ENCODE measurements around the gene APOBR.

The APOBR gene

GRCh38 chr16:28486266-28486665 lies 8.2 kb upstream of the APOBR start:
- H3K4me1 ChIP-seq (ENCODE audit: control insufficient read depth, low read length): no peaks in the 10 kb centered on the region
- H3K79me2 ChIP-seq (ENCODE audit: control insufficient read depth, low read length): peaks cover 3% of the 10 kb centered on the region
- H3K27ac ChIP-seq (ENCODE audit: low read depth, low read length): no peak overlapping the region
- peaks cover 8% of the 10 kb centered on the region; the same call in 1 of the 2 replicates for H3K36me3 ChIP-seq (ENCODE audit: control insufficient read depth, low read length)
- no peak for TF ChIP-seq CTCF (IDR thresholded peaks at IDR 0.05; ENCODE audit: low read depth, low read length, poor library complexity, severe bottlenecking)
- TF ChIP-seq EZH2phosphoT487 (IDR thresholded peaks at IDR 0.05; ENCODE audit: borderline replicate concordance, low read length): no peak
- no peaks in the 10 kb centered on the region for H3K9me2 ChIP-seq (replicated peaks; ENCODE audit: control insufficient read depth, low read length)
- H3K4me2 ChIP-seq (ENCODE audit: low read length): no peak overlapping the region
- no peak overlapping the region for H3K4me3 ChIP-seq (ENCODE audit: low read length)
- H3K9me3 ChIP-seq (ENCODE audit: control insufficient read depth, insufficient read depth, low read length): no peaks in the 10 kb centered on the region
- no peaks in the 10 kb centered on the region for H3K27me3 ChIP-seq (ENCODE audit: control insufficient read depth, low read length)
- H4K20me1 ChIP-seq (ENCODE audit: control insufficient read depth, insufficient read depth, low read depth, low read length): no peaks in the 10 kb centered on the region
- no peaks in the 10 kb centered on the region for H3F3A ChIP-seq (ENCODE audit: control insufficient read depth, insufficient read depth)

- no peaks in the 10 kb centered on the region for H4K20me1 ChIP-seq (ENCODE audit: control insufficient read depth, insufficient read depth, low read depth, low read length)
- peaks cover 12% of the 10 kb centered on the region for H3K79me2 ChIP-seq (ENCODE audit: control insufficient read depth, low read length)
- no peaks in the 10 kb centered on the region for H3K9me2 ChIP-seq (replicated peaks; ENCODE audit: control insufficient read depth, low read length)
- peak overlapping the region; percentile 86 for H3K4me3 ChIP-seq (ENCODE audit: low read length)
- peak overlapping the region; percentile 76 for H3K4me2 ChIP-seq (ENCODE audit: low read length)
- peaks cover 8% of the 10 kb centered on the region; the same call in 1 of the 2 replicates for H3K36me3 ChIP-seq (ENCODE audit: control insufficient read depth, low read length)
- H3K27me3 ChIP-seq (ENCODE audit: control insufficient read depth, low read length): no peaks in the 10 kb centered on the region
- no peaks in the 10 kb centered on the region for H3F3A ChIP-seq (ENCODE audit: control insufficient read depth, insufficient read depth)
- TF ChIP-seq EZH2phosphoT487 (IDR thresholded peaks at IDR 0.05; ENCODE audit: borderline replicate concordance, low read length) (no peak), CTCF (IDR thresholded peaks at IDR 0.05; ENCODE audit: low read depth, low read length, poor library complexity, severe bottlenecking) (peak; percentile 21)
- peak overlapping the region; percentile 89 for H3K27ac ChIP-seq (ENCODE audit: low read depth, low read length)
- H3K4me1 ChIP-seq (ENCODE audit: control insufficient read depth, low read length): peaks cover 27% of the 10 kb centered on the region
- H3K9me3 ChIP-seq (ENCODE audit: control insufficient read depth, insufficient read depth, low read length): no peaks in the 10 kb centered on the region
Observed at GRCh38 chr16:28491230-28491969, 3.0 kb upstream of the APOBR start.

GRCh38 chr16:28491970-28492474 lies 2.4 kb upstream of the APOBR start, which contains the start of gene CLN3:
TSS of gene CLN3 (minus strand) at chr16:28492074. CDS start at chr16:28491759, 315 bp downstream.
- peaks cover 8% of the 10 kb centered on the region; the same call in 1 of the 2 replicates for H3K36me3 ChIP-seq (ENCODE audit: control insufficient read depth, low read length)
- peak within 1 kb of the TSS; percentile 89 for H3K4me2 ChIP-seq (ENCODE audit: low read length)
- H3K9me3 ChIP-seq (ENCODE audit: control insufficient read depth, insufficient read depth, low read length): no peaks in the 10 kb centered on the region
- no peaks in the 10 kb centered on the region for H3K9me2 ChIP-seq (replicated peaks; ENCODE audit: control insufficient read depth, low read length)
- H3K27me3 ChIP-seq (ENCODE audit: control insufficient read depth, low read length): no peaks in the 10 kb centered on the region
- H3K4me1 ChIP-seq (ENCODE audit: control insufficient read depth, low read length): peaks cover 27% of the 10 kb centered on the region
- H3F3A ChIP-seq (ENCODE audit: control insufficient read depth, insufficient read depth): no peaks in the 10 kb centered on the region
- TF ChIP-seq CTCF (IDR thresholded peaks at IDR 0.05; ENCODE audit: low read depth, low read length, poor library complexity, severe bottlenecking): no peak
- no peak for TF ChIP-seq EZH2phosphoT487 (IDR thresholded peaks at IDR 0.05; ENCODE audit: borderline replicate concordance, low read length)
- peak within 1 kb of the TSS; percentile 89 for H3K27ac ChIP-seq (ENCODE audit: low read depth, low read length)
- H3K4me3 ChIP-seq (ENCODE audit: low read length): peak within 1 kb of the TSS; percentile 86
- no peaks in the 10 kb centered on the region for H4K20me1 ChIP-seq (ENCODE audit: control insufficient read depth, insufficient read depth, low read depth, low read length)
- peaks cover 12% of the 10 kb centered on the region for H3K79me2 ChIP-seq (ENCODE audit: control insufficient read depth, low read length)
